GM18519 (cell line): ENCODE measurements around the gene PTPRN2.

ENCODE experiments used
- ATAC-seq: cut with Tn5 transposase; IDR thresholded peaks from one replicate; pipeline ENCODE4 v1.9.1; 2021; ENCODE audit warnings: mild to moderate bottlenecking, moderate library complexity; ENCODE audit not compliant: unreplicated experiment, low FRiP score

The PTPRN2 gene

GRCh38 chr7:157686285-157686894, 901.2 kb downstream of the PTPRN2 start:
- no peak for ATAC-seq

GRCh38 chr7:157685430-157686284, 902.0 kb downstream of the PTPRN2 start:
- no peak for ATAC-seq

- no peak for ATAC-seq
These were observed 902.7 kb downstream of the PTPRN2 start for GRCh38 chr7:157684909-157685429.

GRCh38 chr7:157684157-157684908, 903.3 kb downstream of the PTPRN2 start:
- ATAC-seq: no peak

- no peak for ATAC-seq
These were observed 903.9 kb downstream of the PTPRN2 start for GRCh38 chr7:157683747-157684156.

GRCh38 chr7:157682946-157683746, 904.5 kb downstream of the PTPRN2 start:
- ATAC-seq: no peak

DNA sequence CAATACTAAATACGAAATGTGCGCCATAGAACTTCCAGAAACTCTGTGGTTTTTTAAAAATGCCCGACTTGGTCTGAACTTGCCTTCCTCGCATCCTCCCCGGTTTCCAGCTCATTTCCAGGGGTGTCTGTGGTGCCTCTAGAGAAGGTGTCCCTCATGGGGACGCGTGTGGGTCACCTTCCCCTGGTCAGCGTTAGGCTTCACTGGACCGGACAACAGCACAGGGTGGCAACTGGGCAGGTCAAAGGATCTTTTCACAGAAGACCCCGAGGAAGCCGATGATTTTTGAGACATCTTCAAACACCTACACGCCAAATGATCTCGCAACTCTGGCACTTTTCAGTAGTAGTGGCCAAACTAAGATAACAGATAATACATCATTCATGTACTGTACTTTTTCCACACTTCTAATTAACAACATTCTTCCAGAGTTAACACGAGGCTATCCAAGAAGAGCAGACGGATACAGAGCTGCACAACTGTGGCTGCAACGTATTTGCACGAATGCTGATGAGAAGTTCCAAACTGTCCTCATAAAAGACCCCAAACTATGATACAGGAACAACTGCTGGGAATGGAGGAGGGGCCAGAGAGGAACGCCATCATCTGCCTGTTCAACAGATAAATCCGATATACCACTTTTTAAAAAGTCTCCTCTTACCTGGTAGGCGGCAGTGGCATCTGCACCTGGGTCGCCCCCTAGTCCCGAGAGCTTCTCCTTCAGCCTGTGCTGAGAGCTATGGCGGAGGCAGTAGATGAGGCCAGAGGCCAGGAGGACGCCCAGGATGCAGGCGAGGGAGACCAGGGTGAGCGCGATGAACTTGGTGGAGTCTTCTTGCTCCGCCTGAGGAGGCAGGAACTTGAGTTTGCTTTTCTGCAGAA, 905.3 kb downstream of the PTPRN2 start:
- no peak for ATAC-seq

GRCh38 chr7:157679607-157680006, 908.0 kb downstream of the PTPRN2 start:
- ATAC-seq: no peak

DNA sequence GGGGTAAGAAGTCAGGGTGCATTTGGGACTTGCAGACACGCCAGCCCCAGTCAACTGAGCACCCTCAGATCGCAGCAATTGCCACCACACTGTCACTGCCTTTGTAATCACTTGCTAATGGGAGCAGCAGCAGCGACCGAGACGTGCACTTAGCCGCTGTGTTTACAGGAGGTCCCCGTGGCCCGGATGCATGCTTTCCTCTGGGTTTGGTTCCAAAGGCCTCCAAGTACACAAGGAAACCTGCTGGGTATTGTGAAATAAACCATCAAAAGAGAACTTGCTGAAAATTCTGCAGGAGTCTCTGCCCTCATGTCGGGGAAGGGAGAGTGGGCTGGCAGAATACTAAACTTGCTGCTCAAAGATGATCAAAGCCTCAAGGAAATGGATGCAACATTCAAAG, 909.1 kb downstream of the PTPRN2 start:
- ATAC-seq: no peak

DNA sequence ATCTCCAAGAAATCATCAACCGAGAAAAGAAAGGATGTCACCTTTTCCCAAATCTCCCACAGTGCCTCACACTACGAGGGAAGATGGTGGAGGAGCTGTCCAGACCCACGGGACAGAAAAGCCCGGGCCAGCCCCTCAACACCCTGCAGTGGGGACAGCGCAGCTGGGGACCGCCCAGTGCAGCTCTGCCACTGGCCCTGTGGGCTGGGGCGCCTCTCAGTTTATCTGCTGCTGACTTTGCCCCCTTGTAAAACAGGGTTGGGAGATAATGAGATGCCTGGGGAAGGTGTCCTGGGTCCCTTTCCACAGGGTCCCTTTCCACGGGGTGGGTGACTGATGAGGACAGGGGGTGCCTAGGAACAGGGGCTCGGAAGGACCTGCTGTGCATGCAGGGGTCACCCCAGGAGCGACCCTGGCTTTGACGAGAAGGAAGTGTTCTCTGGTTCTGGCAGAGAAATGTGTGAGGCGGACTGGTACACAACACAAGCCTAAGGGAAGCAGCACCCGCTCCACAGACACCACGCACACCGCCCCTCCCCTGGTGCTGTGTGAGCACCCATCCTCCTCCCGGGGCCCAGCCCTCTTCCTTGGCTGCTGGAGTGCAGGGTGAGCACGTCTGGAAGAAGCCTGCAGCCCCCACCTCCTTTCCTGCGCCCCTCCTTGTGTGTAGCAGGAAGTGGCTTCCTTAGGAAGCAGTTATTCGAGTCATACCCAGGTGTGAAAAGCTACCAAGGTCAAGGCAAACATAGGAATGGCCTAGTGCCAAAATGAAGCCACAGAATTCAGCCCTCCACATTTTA, 911.0 kb downstream of the PTPRN2 start:
- ATAC-seq: no peak

- no peak for ATAC-seq
These were observed 911.6 kb downstream of the PTPRN2 start for GRCh38 chr7:157676001-157676400.

DNA sequence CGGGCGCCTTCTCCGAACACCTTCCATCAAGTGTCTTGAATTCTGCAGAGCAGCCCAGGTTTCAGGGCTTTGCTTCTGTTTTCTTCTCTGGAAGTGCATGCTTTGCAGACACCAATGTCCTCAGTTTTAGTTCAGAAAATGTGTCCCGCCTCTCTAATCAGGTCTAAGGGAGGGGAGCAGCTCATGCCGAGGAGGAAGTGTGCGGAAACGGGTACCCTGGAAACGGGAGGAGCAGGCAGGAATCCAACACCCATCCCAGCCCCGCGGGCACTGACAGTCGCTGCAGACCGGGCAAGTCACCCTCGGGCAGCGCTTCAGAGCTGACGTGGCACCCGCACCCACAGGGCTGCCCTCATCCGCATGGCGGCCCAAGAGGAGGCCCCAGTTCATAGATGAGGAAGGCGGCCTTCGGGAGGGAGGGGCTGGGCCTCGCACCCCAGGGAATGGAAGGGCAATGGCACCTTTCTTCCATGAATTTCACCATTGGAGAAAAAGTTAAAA, 912.1 kb downstream of the PTPRN2 start:
- ATAC-seq: no peak

DNA sequence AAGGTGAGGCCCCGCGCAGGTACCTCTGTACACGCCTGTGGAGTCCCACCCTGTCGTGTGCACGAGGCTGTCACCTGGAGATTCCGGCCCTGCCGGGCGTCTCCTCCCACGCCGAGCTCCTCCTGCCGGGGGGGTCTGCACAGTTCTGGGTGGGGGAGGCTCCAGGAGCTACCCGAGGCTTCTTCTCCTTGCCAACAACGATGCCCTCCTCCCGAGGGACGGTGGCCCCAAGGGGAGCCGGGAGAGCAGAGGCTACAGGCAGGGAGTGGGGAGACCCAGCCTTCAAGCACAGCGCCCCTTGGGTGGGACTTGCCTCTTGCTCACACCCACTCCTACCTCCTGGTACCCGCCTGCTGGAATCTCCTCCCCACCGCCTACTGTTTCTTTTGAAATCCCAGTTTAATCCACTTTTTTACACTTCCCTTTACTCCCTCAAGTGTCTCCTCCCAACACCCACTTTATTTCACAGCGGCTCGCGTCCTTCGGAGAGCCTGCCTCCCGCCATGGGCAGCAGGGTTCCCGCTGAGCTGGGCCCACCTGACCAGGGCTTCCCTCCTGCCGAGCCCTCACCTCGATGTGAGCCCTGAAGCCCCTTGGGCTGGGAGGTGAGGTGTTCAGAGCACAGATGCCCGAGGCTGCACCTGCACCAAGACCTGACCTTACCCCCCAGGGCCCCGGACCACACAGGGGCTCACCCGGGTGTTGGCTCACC, 912.8 kb downstream of the PTPRN2 start:
- no peak for ATAC-seq

- ATAC-seq: no peak
These were observed 913.5 kb downstream of the PTPRN2 start for GRCh38 chr7:157674027-157674714.

DNA sequence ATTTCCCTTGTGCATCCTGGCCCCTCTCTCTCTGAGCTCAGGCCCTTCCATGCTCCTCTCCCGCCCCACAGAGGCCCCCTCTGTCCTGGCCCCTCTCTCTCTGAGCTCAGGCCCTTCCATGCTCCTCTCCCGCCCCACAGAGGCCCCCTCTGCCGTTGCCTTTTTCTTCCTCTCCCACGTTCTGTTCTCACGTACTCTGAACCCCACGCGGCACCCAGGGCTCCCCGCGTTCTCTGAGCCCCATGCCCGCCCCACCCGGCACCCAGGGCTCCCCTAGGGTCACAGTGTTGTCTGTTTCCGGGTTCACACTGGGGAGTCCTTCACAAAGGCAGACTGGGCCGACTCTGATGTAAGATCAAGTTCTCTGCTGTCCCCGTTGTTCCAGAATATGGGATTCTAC, 914.0 kb downstream of the PTPRN2 start:
- ATAC-seq: no peak

GRCh38 chr7:157671358-157672255, 916.0 kb downstream of the PTPRN2 start:
- ATAC-seq: no peak
